Fibroblast of the conjunctiva (primary cell): ENCODE measurements around the gene CDK1.
A peak's percentile ranks its signal among the peaks of the same experiment; 100 is the strongest.
"Not testable (repeated sequence)": the region's sequence is repeated elsewhere in the genome, so short reads cannot be mapped to it uniquely, and the experiment has no call there.

Experiments used
- DNase-seq: peaks from one replicate; pipeline ENCODE4 v3.0.0-alpha.2; 2010; ENCODE audit warnings: low read depth

CDK1 gene

DNA sequence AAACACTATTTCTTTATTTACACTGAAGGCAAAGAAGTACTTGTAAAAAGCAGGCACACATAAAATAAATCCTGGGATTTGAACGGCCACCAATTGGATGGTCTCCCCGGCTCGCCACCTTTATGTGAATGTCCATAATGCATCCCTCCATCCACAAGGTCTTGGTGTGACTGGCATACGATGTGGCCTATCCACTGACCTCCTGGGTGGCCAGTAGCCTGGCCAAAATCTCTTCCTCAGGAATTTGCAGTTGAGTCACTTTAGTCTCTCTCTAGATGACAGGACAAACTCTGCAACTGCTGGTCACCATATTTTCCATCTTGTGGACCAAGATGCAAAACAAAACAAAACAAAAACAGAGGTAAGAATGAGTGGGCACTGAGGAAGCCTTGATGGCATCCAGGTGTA lies 39.1 kb downstream of the CDK1 start:
- no peak for DNase-seq

DNA sequence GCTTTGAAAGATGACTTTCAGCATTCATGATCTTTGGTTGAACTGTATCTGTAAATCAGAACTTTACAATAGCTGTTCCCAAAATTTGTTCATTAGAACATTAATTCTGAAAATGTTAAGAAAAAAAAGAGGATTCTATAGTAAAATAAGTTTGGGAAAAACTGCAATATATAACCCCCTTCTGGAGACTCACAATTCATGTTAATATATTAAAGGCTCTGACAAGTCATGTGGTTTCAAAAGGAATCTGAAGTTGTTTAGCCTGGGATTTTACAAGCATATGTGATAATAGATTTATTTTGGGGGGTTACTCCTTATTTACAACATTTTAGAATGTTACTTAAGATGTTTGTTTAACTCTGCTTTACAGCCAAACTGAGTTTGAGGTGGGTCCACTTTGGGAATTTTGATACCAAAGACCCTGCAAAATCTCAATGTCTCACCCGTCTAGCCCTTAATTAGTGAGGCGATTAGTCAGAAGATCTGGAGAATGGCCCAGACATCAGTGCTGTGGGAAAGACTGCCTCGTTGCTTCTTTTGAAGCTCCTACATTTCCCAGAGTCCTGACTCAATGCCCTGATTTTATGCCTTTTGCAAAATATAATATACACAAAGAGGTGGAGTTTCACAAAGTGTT lies 40.0 kb downstream of the CDK1 start:
- no peak for DNase-seq

DNA sequence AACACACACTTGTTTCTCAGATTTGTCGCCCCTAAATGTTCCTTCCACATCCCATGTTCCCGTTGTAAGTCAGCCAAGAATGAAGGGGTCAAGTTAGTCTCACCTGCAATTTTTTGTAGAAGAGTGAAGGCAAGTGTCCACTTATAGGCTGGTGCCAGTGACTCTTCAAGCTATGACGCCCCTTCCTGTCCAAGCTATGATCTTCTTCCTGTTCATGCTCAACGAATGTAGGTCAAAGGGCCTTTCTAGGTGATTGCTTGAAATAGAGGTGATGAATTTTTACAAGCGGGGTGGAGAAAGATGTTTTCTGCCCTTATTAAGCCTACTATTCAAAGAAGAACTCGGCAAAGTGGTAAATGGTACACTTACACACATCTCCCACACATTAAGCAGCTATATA lies 41.0 kb downstream of the CDK1 start:
- DNase-seq = no peak

DNA sequence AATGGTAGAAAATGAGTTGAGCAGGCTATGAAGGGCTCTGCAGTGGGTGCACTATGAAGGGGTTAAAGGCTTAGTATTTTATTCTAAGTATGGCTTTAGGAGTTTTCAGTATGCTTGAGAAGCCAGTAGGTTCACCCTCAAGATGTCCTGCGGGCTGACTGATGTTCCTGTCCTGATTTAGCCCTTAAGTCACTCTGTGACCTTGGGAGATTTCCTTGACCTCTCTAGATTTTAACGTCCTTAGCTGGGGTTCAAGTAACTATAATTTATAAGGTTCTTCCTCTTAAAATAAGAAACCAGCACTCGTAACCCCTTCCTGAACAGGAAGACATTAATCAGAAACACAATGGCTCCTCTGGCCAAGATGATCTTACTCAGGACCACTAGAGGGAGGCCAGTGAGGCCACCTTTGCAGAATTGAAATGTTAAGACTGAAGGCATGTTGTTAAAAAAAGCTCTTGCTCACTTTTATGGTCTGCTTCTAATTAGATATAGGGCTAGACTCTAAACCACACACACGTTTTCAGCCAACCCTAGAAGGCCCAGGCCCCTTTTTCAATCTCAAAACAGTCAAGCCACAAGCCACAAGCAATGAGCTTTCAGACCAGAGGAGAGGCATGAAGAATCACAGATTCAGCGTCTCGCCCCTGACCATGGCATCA lies 41.9 kb downstream of the CDK1 start:
- DNase-seq = peak; percentile 39

DNA sequence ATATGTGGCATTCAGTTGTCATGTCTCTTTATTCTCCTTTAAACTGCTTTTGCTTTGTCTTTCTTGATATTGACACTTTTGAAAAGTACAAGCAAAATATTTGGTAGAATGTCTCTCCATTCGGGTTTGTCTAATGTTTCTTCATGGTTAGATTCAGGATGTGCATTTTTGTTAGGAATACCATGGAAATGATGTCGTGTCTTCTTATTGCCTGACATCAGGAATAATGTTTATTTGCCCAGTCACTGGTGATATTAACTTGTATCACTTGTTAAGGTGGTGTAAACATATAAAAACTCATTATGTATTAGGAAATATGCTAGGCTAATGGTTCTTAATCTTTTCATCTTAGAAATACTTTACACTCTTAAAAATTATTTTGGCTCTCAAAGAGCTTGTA lies 43.4 kb downstream of the CDK1 start:
- no peak for DNase-seq

DNA sequence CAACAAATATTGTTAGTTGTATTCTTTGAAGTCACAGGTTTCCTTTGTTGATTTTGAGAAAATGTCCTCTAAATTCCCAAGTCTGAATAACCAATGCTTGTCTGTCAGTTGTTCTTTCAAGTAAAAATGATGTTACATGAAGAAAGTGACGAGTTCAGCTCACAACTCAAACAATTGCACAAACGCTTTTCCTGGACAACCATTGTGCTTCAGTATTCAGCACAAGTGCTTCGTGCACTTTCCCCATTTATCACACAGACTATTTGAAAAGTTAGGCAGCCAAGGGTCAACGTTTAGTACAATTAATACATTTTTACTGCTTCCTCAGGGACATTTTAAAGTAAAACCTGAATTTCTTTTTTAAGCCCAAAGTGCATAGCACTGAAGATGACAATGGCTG lies 44.5 kb downstream of the CDK1 start:
- DNase-seq = no peak

DNA sequence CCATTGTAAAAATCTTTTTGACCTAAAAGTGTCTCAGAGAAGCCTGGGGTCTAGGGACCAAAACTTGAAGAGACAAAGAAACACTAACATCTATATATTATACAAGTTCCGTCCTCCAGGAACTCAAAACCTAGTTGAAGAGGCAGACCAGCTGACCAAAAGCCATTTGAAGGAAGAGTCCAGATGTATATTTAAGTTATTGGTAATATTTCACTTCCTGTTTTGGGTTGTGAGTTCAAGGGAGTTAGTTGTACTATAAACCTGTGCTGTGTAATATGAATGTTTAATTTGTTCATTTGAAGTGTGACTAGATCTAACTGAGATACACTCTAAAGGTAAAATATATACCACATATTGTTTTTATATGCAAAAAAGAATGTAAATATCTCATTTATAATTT lies 45.0 kb downstream of the CDK1 start:
- no peak for DNase-seq

DNA sequence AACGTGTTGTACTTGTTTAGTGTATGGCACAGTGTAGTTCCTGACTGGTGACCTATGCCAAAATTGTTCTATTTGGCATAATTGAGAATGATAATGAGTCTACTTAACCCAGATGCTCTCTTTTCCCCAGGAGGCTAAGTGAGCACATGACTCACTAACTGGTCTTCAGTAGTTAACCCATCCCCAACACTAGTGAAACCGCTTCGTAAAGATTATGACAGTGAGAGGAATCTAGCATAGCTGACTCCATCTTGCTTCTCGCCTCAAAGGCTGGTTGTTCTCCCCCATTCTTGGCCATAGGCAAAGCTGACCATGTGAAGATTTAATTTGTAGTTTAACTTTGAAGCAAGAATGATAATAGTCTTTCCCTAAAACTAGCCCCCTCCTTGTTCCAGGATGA lies 47.2 kb downstream of the CDK1 start:
- no peak for DNase-seq

DNA sequence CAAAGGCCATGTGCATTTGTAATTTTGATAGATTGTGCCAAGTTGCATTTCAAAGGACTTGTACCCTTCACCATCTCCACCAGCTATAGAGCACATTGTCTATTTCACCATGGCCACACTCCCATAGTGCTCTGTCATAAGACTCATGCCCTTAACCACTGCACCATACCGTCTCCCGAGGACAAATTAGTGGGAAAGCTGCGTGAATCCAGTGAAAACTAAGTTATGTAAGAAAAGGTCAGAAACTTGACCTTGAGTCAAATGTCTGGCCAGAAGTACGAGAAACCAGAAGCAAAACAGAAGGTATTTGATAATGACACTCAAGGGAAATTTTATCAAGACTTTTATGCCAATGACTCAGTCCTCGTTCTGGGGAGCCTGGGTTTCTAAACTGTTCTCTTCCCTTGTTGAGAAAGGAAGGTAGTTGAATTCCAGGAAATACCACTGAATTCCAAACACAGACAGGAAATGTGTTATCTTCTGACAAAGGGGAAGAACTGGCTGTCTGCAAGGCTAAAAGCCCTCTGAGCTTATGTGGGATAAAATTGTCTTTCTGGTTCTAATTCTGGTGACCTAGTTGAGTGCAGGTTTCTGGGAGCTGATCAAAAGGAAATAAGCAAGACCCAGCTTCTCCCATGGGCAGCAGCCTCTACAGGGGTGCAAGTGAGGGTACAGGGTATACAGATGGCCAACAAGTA lies 49.7 kb downstream of the CDK1 start:
- DNase-seq = no peak

DNA sequence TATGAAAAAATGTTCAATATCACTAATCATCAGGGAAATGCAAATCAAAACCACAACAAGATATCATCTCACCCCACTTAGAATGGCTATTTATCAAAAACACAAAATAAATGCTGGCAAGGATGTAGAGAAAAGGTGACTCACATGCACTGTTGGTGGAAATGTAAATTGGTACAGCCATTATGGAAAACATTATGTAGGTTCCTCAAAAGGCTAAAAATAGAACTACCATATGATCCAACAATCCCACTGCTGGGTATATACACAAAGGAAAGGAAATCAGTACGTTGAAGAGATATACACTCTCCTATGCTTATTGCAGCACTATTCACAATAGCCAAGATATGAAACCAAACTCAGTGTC lies 50.2 kb downstream of the CDK1 start:
- DNase-seq = no peak

DNA sequence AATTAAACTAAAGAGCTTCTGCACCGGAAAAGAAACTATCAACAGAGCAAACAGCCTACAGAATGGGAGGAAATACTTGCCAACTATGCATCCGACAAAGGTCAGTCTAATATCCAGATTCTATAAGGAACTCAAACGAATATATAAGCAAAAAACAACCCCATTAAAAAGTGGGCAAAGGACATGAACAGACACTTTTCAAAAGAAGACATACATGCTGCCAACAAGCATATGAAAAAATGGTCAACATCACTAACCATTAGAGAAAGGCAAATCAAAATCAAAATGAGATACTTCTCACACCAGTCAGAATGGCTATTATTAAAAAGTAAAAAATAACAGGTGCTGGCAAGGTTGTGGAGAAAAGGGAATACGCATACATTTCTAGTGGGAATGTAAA lies 53.9 kb downstream of the CDK1 start:
- DNase-seq = not testable (repeated sequence)

DNA sequence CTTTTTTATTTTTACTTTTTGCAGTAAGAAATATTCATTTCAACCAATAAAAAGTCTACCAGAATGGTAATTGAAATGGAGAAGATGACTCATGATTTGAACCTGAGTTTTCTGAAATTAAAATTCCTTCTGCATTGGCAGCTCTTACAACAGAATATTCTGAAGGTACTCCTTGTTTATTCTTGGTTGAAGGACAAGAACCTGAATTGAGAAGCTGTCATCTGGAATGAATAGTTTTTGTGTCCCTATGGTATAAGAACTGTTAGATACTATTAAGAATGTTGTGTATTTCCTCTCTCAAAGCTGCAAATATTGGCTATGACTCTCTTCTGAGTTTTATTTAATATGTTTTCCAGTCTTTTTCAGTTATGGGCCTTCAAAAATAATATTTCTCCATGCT lies 56.1 kb downstream of the CDK1 start:
- no peak for DNase-seq

DNA sequence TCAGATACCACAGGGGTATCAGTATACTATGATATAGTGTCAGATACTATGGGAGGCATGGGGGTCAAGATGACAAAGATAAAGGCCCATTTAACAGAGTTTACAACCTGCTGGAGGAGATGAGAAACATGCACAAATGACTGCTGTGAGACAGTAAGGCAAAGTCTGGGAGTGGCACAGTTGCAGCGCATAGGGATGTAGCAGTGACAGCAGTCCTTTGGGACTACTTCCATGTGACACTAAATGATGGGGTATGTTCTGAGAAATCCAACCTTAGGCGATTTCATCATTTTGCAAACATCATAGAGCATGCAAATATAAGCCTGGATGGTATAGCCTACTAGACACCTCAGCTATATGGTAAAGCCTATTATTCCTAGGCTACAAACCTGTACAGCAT lies 56.8 kb downstream of the CDK1 start:
- DNase-seq = no peak

DNA sequence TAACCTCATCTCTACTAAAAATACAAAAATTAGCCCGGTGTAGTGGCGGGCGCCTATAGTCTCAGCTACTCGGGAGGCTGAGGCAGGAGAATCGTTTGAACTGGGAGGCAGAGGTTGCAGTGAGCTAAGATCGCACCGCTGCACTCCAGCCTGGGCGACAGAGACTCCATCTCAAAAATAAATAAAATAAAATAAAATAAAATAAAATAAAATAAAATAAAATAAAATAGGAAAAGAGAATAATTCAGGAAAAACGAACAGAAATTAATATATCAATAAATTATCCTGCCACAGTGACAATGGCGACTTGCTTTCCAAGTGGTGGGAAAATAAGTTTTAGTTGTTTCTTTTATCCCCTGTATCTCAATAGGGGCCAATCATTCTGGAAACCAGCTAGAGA lies 62.9 kb downstream of the CDK1 start:
- not testable (repeated sequence) for DNase-seq

DNA sequence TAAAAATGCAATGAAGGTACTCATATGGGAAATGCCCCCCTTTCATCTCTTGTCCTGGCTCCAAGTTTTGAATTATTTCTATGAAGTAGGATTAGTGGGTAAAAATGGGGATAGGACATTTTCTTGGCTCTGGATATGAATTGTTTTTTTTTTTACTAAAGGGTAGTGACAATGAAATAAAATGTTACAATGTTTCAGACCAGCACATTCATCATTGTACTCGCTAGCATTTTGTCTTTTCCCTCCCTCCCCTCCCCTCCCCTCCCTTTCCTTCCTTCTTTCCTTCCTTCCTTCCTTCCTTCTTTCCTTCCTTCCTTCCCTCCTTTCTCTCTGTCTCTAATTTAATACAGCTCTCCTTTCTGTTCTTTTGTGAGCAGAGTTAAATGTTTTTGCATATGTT lies 64.4 kb downstream of the CDK1 start:
- no peak for DNase-seq
